COLO829 (cell line): ENCODE results near the gene REG4.

Experiments used
- DNase-seq: peaks from one replicate; pipeline ENCODE4 v3.0.0; 2012; ENCODE audit warnings: low spot score

REG4 gene

GRCh38 chr1:119779869-119780356 is 31.3 kb downstream of the REG4 start:
- DNase-seq, result no peak

GRCh38 chr1:119778886-119779560 is 32.2 kb downstream of the REG4 start:
- no peak for DNase-seq

- no peak for DNase-seq
Observed at GRCh38 chr1:119778359-119778758, 32.9 kb downstream of the REG4 start.

GRCh38 chr1:119774746-119775490 is 36.3 kb downstream of the REG4 start:
- DNase-seq, result no peak

- no peak for DNase-seq
Observed at GRCh38 chr1:119773711-119774241, 37.5 kb downstream of the REG4 start.

GRCh38 chr1:119772298-119772697 is 39.0 kb downstream of the REG4 start:
- DNase-seq, result no peak

GRCh38 chr1:119771770-119772169 is 39.5 kb downstream of the REG4 start:
- no peak for DNase-seq

GRCh38 chr1:119771016-119771415 is 40.2 kb downstream of the REG4 start:
- no peak for DNase-seq

- DNase-seq, result no peak
Observed at GRCh38 chr1:119768778-119769177, 42.5 kb downstream of the REG4 start, which contains the start of gene HMGCS2. TSS of gene HMGCS2 (minus strand) at chr1:119768905. CDS start at chr1:119768844, 61 bp downstream.

GRCh38 chr1:119767486-119767885 is 43.8 kb downstream of the REG4 start:
- peak; percentile 6 for DNase-seq

- DNase-seq, result no peak
Observed at GRCh38 chr1:119766374-119766794, 44.9 kb downstream of the REG4 start.

GRCh38 chr1:119764220-119764619 is 47.0 kb downstream of the REG4 start:
- DNase-seq, result no peak

- no peak for DNase-seq
Observed at GRCh38 chr1:119762953-119763352, 48.3 kb downstream of the REG4 start.

GRCh38 chr1:119762409-119762808 is 48.9 kb downstream of the REG4 start:
- no peak for DNase-seq

- DNase-seq, result no peak
Observed at GRCh38 chr1:119758584-119758983, 52.7 kb downstream of the REG4 start.

GRCh38 chr1:119752592-119752991 is 58.7 kb downstream of the REG4 start:
- DNase-seq, result no peak

GRCh38 chr1:119748040-119748439 is 63.2 kb downstream of the REG4 start:
- DNase-seq, result no peak

- no peak for DNase-seq
Observed at GRCh38 chr1:119747451-119747850, 63.8 kb downstream of the REG4 start.

GRCh38 chr1:119745034-119745433 is 66.2 kb downstream of the REG4 start:
- no peak for DNase-seq

- DNase-seq, result no peak
Observed at GRCh38 chr1:119744598-119744942, 66.7 kb downstream of the REG4 start.
